Measurements from ENCODE around the gene PPP2R3B. TPM values are rescaled to one million over a fixed set of nuclear protein-coding genes. Genes with fewer than 3 reads are reported as not detected.
"Not testable (repeated sequence)": the region's sequence is repeated elsewhere in the genome, so short reads cannot be mapped to it uniquely, and the experiment has no call there.

The PPP2R3B gene
- 10 to 100 TPM; 52.9 to 56.4 TPM for total RNA-seq
- 10 to 100 TPM in 1 of 3 donors, 1 to 10 TPM in 2; 7.4 to 12.9 (median 9.2) TPM for polyA plus RNA-seq
- 15.3 to 53.5 (median 23.9) reads per million in 6 experiments for total RNA-seq

GRCh38 chrX:386768-387575 is at the start of gene PPP2R3B:
Gene PPP2R3B (minus strand): TSS chrX:386907. CDS start chrX:386691, 216 bp downstream.
- Mint-ChIP-seq H3K4me3 (peak within 1 kb of the TSS; percentile 84 to 96 (median 94)), H3K27ac (peak within 1 kb of the TSS; percentile 94 to 100 (median 99))
- POLR2A ChIA-PET = no interaction called here

GRCh38 chrX:435536-436122 is 48.9 kb upstream of the PPP2R3B start:
- Mint-ChIP-seq H3K9me3 (peaks cover 0 to 14% (median 0%) of the 10 kb centered on the region in 9 donors), H3K36me3 (peaks cover 0 to 6% (median 0%) of the 10 kb centered on the region in 3 donors), H3K27me3 (peaks cover 2 to 26% (median 7%) of the 10 kb centered on the region in 5 donors), H3K4me3 (peak overlapping the region in 1 of 10 donors; percentile 47), H3K27ac (peak overlapping the region in 1 of 10 donors; percentile 60), H3K4me1 (peaks cover 1 to 18% (median 11%) of the 10 kb centered on the region in 4 donors)
- DNase-seq (peak in 1 of 10 donors; percentile 37), ATAC-seq (no peak)
- POLR2A ChIA-PET = no interaction called here

More at GRCh38 chrX:386768-387575, at the start of gene PPP2R3B:
- peaks cover 0 to 5% (median 0%) of the 10 kb centered on the region in 5 donors for H3K27me3 Mint-ChIP-seq
- peaks cover 9 to 24% (median 13%) of the 10 kb centered on the region in 4 donors for H3K4me1 Mint-ChIP-seq
- ATAC-seq (peak; percentile 89 to 91), DNase-seq (peak; percentile 98 to 100 (median 99))
- peaks cover 0 to 2% (median 0%) of the 10 kb centered on the region in 9 donors for H3K9me3 Mint-ChIP-seq
- peaks cover 0 to 5% (median 0%) of the 10 kb centered on the region in 3 donors for H3K36me3 Mint-ChIP-seq

- H3K4me3 Mint-ChIP-seq = no peak overlapping the region
- peaks cover 0 to 14% (median 0%) of the 10 kb centered on the region in 9 donors for H3K9me3 Mint-ChIP-seq
- peaks cover 7 to 26% (median 13%) of the 10 kb centered on the region in 5 donors for H3K27me3 Mint-ChIP-seq
- POLR2A ChIA-PET = no interaction called here
- H3K4me1 Mint-ChIP-seq = peaks cover 1 to 18% (median 9%) of the 10 kb centered on the region in 4 donors
- peaks cover 0 to 6% (median 0%) of the 10 kb centered on the region in 3 donors for H3K36me3 Mint-ChIP-seq
- peak overlapping the region in 1 of 10 donors; percentile 15 for H3K27ac Mint-ChIP-seq
- no peak for ATAC-seq
- no peak for DNase-seq
These were observed 48.2 kb upstream of the PPP2R3B start for GRCh38 chrX:434946-435345.

- POLR2A ChIA-PET = no interaction called here
- Mint-ChIP-seq H3K36me3 (peaks cover 0 to 9% (median 0%) of the 10 kb centered on the region in 3 donors), H3K4me1 (peaks cover 1 to 18% (median 10%) of the 10 kb centered on the region in 4 donors), H3K9me3 (peaks cover 0 to 14% (median 0%) of the 10 kb centered on the region in 9 donors), H3K4me3 (no peak overlapping the region), H3K27me3 (peaks cover 7 to 33% (median 20%) of the 10 kb centered on the region in 5 donors), H3K27ac (no peak overlapping the region)
- ATAC-seq (no peak), DNase-seq (peak in 1 of 10 donors; percentile 21)
These were observed 47.1 kb upstream of the PPP2R3B start for GRCh38 chrX:433771-434170.

GRCh38 chrX:432666-433065 is 46.0 kb upstream of the PPP2R3B start:
- not testable (repeated sequence) for H3K4me3 Mint-ChIP-seq
- peaks cover 0 to 14% (median 0%) of the 10 kb centered on the region in 9 donors for H3K9me3 Mint-ChIP-seq
- DNase-seq = peak in 1 of 10 donors; percentile 38

GRCh38 chrX:431492-432111 is 44.9 kb upstream of the PPP2R3B start:
- Mint-ChIP-seq H3K27ac (no peak overlapping the region), H3K4me1 (peaks cover 0 to 10% (median 8%) of the 10 kb centered on the region in 4 donors), H3K36me3 (peaks cover 0 to 8% (median 0%) of the 10 kb centered on the region in 3 donors), H3K9me3 (peaks cover 0 to 8% (median 0%) of the 10 kb centered on the region in 9 donors), H3K27me3 (peaks cover 10 to 36% (median 26%) of the 10 kb centered on the region in 5 donors), H3K4me3 (no peak overlapping the region)
- DNase-seq (no peak), ATAC-seq (no peak)
- POLR2A ChIA-PET = no interaction called here

More at GRCh38 chrX:432666-433065, 46.0 kb upstream of the PPP2R3B start:
- POLR2A ChIA-PET, ATAC-seq, H3K27ac Mint-ChIP-seq: not testable (repeated sequence)
- peaks cover 0 to 13% (median 0%) of the 10 kb centered on the region in 3 donors for H3K36me3 Mint-ChIP-seq
- peaks cover 8 to 36% (median 29%) of the 10 kb centered on the region in 5 donors for H3K27me3 Mint-ChIP-seq
- peaks cover 1 to 18% (median 12%) of the 10 kb centered on the region in 4 donors for H3K4me1 Mint-ChIP-seq

- peak in 1 of 10 donors; percentile 4 for DNase-seq
- H3K27ac Mint-ChIP-seq = no peak overlapping the region
- no peak overlapping the region for H3K4me3 Mint-ChIP-seq
- H3K36me3 Mint-ChIP-seq = peaks cover 0 to 8% (median 0%) of the 10 kb centered on the region in 3 donors
- peaks cover 10 to 35% (median 21%) of the 10 kb centered on the region in 5 donors for H3K27me3 Mint-ChIP-seq
- peaks cover 0 to 8% (median 4%) of the 10 kb centered on the region in 4 donors for H3K4me1 Mint-ChIP-seq
- POLR2A ChIA-PET = no interaction called here
- peaks cover 0 to 4% (median 0%) of the 10 kb centered on the region in 9 donors for H3K9me3 Mint-ChIP-seq
- no peak for ATAC-seq
These were observed 44.3 kb upstream of the PPP2R3B start for GRCh38 chrX:431056-431455.

GRCh38 chrX:429266-429825 is 42.6 kb upstream of the PPP2R3B start:
- H3K4me3 Mint-ChIP-seq = peak overlapping the region in 2 of 10 donors; percentile 19 to 29
- peaks cover 9 to 35% (median 18%) of the 10 kb centered on the region in 5 donors for H3K27me3 Mint-ChIP-seq
- peaks cover 0 to 4% (median 0%) of the 10 kb centered on the region in 9 donors for H3K9me3 Mint-ChIP-seq
- no peak for ATAC-seq
- no peak overlapping the region for H3K27ac Mint-ChIP-seq
- POLR2A ChIA-PET = no interaction called here
- DNase-seq = peak in 1 of 10 donors; percentile 26
- peaks cover 0 to 8% (median 0%) of the 10 kb centered on the region in 3 donors for H3K36me3 Mint-ChIP-seq
- H3K4me1 Mint-ChIP-seq = peaks cover 0 to 8% (median 3%) of the 10 kb centered on the region in 4 donors

GRCh38 chrX:427812-428725 is 41.4 kb upstream of the PPP2R3B start:
- Mint-ChIP-seq H3K27me3 (peaks cover 9 to 39% (median 18%) of the 10 kb centered on the region in 5 donors), H3K4me3 (peak overlapping the region in 9 of 10 donors; percentile 29 to 66 (median 54)), H3K36me3 (peaks cover 0 to 12% (median 0%) of the 10 kb centered on the region in 3 donors), H3K27ac (peak overlapping the region in 2 of 10 donors; percentile 33 to 51), H3K4me1 (peaks cover 0 to 8% (median 2%) of the 10 kb centered on the region in 4 donors), H3K9me3 (no peaks in the 10 kb centered on the region)
- POLR2A ChIA-PET = no interaction called here
- ATAC-seq (no peak), DNase-seq (peak in 1 of 10 donors; percentile 49)

- ATAC-seq (no peak), DNase-seq (peak in 1 of 10 donors; percentile 6)
- no peaks in the 10 kb centered on the region for H3K9me3 Mint-ChIP-seq
- H3K27me3 Mint-ChIP-seq = peaks cover 9 to 39% (median 16%) of the 10 kb centered on the region in 5 donors
- peak overlapping the region in 3 of 10 donors; percentile 35 to 47 (median 44) for H3K4me3 Mint-ChIP-seq
- POLR2A ChIA-PET = no interaction called here
- H3K36me3 Mint-ChIP-seq = peaks cover 0 to 12% (median 0%) of the 10 kb centered on the region in 3 donors
- peak overlapping the region in 1 of 10 donors; percentile 54 for H3K27ac Mint-ChIP-seq
- peaks cover 0 to 8% (median 4%) of the 10 kb centered on the region in 4 donors for H3K4me1 Mint-ChIP-seq
These were observed 40.2 kb upstream of the PPP2R3B start for GRCh38 chrX:426881-427280.

- Mint-ChIP-seq H3K4me3 (no peak overlapping the region), H3K27ac (no peak overlapping the region), H3K9me3 (peaks cover 0 to 2% (median 0%) of the 10 kb centered on the region in 9 donors), H3K27me3 (peaks cover 5 to 27% (median 9%) of the 10 kb centered on the region in 5 donors), H3K36me3 (peaks cover 0 to 12% (median 0%) of the 10 kb centered on the region in 3 donors), H3K4me1 (peaks cover 0 to 8% (median 4%) of the 10 kb centered on the region in 4 donors)
- POLR2A ChIA-PET = no interaction called here
- DNase-seq = no peak
- no peak for ATAC-seq
These were observed 38.3 kb upstream of the PPP2R3B start for GRCh38 chrX:425056-425455.
